Aorta (tissue), 5 donors: ENCODE data around the gene TRIP11. TPM values are rescaled to one million over a fixed set of nuclear protein-coding genes. Genes with fewer than 3 reads are reported as not detected.

Experiments used
- ATAC-seq: fragments of 200-7000 bp; cut with Tn5 transposase; one replicate; pipeline ENCODE4 v1.9.1; 2022; ENCODE audit warnings: moderate library complexity; ENCODE audit not compliant: low FRiP score
- DNase-seq, 2 donors: peaks; one replicate each; pipeline ENCODE4 v3.0.0-alpha.2; 2020
- H3K27ac ChIP-seq, 2 donors: one replicate each; pipeline ENCODE4 v1.5.1; 2013; ENCODE audit warnings: low read length in 2 of 2, mild to moderate bottlenecking in 2 of 2, moderate library complexity in 2 of 2, control low read depth in 1 of 2, inconsistent platforms in 1 of 2, low read depth in 1 of 2
- H3K27me3 ChIP-seq, 2 donors: one replicate each; pipeline ENCODE4 v1.6.1; 2013; ENCODE audit warnings: control low read depth in 1 of 2, low read length in 1 of 2, mild to moderate bottlenecking in 1 of 2, moderate library complexity in 1 of 2; ENCODE audit not compliant: insufficient read depth in 2 of 2, control insufficient read depth in 1 of 2
- H3K36me3 ChIP-seq, 2 donors: one replicate each; pipeline ENCODE4 v1.6.1; 2013; ENCODE audit warnings: control low read depth in 1 of 2, low read length in 1 of 2, mild to moderate bottlenecking in 1 of 2; ENCODE audit not compliant: insufficient read depth in 2 of 2, control insufficient read depth in 1 of 2
- H3K4me1 ChIP-seq, 2 donors: one replicate each; pipeline ENCODE4 v1.6.1; 2013; ENCODE audit warnings: low read length in 2 of 2, control low read depth in 1 of 2, mild to moderate bottlenecking in 1 of 2, moderate library complexity in 1 of 2; ENCODE audit not compliant: insufficient read depth in 2 of 2, control insufficient read depth in 1 of 2
- H3K4me3 ChIP-seq, 2 donors: one replicate each; pipeline ENCODE4 v1.5.1; 2013; ENCODE audit warnings: low read length in 2 of 2, control low read depth in 1 of 2, mild to moderate bottlenecking in 1 of 2
- H3K9me3 ChIP-seq: one replicate; pipeline ENCODE4 v1.6.1; 2013; ENCODE audit warnings: mild to moderate bottlenecking, low read length; ENCODE audit not compliant: control insufficient read depth
- WGBS, 2 donors: extraction: QIAGEN DNeasy Blood & Tissue Kit; methylation state at CpG; one replicate each; pipeline ENCODE4 v1.1.7; 2013; 5-methylcytosine and 5-hydroxymethylcytosine counted together
- intact Hi-C, 2 donors: fragments of 100-400 bp; cut with DNase I; formaldehyde crosslinking; loops; one replicate each; pipeline versions ENCODE4 v1.14.2 to v1.15.0; 2022
- polyA plus RNA-seq, 2 donors: library from polyadenylated mRNA; stranded (reverse); fragments of 200-250 nt; gene quantifications; one replicate each; pipeline ENCODE4 v1.2.3, GENCODE V29; 2013
- total RNA-seq, 2 donors: library from RNA; stranded (reverse); fragmentation: NEBNext Ultra II Directional; extraction: Animal tissue kit (Norgen Biotek cat#: 25700); gene quantifications; one replicate each; pipeline ENCODE4 v1.2.1, GENCODE V29; 2021
- donor health status: healthy with polysubstance abuse.
- donor health status: Bipolar disorder and iron deficiency.
- donor health status: DM: no; HTN: no; CAD: no.
- donor health status: DM: no; HTN: no; CAD: no.
- donor health status: DM: yes; HTN: yes; CAD: no.

TRIP11 gene
- total and polyA plus RNA-seq, 4 donors: 8.4 to 75.4 (median 36.2) TPM

DNA sequence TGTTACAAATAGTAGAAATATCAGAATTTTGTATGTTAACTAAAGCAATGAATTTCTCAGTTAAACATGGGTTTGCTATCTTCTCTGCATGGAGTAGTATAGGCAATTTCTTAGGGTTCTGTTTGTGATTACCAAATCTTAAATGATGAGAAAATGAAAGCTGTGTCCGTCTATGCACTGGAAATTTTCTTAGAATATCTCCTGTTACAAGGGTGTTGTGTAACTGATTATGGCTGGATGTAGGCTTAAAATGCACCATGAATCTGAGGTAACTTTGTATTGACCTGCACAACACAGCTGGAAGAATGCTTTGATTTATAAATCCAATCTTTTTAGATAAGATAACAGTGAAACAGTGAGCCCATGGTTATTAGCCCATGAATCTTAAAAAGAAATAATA, 17.8 kb downstream of the TRIP11 start:
- no peaks in the 10 kb centered on the region for H3K27me3 ChIP-seq
- intact Hi-C loops: no loop called here
- H3K4me1 ChIP-seq: no peaks in the 10 kb centered on the region
- DNase-seq: no peak
- peaks cover 0 to 2% of the 10 kb centered on the region in 2 donors for H3K36me3 ChIP-seq
- ATAC-seq: no peak
- no peak overlapping the region for H3K27ac ChIP-seq
- WGBS, 2 donors: 55 to 64% methylated on average over 1 of the region's 1 CpG
- no peaks in the 10 kb centered on the region for H3K9me3 ChIP-seq
- no peak overlapping the region for H3K4me3 ChIP-seq

DNA sequence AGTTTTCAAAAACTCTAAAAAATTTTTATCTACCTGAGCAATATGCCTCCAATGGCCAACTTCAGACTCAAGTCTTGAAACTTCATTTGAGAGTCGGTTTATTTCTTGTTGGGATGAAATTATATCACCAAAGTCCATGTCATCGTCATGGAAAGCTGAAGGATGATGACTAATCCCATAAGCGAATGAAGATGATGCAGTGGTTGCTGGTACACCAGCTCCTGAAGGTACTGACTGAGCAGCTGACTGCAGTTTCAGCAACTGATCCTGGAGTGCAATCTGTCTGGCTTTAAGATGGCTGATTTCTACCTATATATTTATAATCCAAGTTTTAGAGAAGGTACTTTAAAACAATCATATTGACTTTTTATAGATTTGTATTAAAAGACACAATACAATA, 18.3 kb downstream of the TRIP11 start:
- Histone ChIP-seq H3K27ac (no peak overlapping the region), H3K4me3 (no peak overlapping the region), H3K36me3 (peaks cover 0 to 2% of the 10 kb centered on the region in 2 donors), H3K9me3 (no peaks in the 10 kb centered on the region), H3K27me3 (no peaks in the 10 kb centered on the region), H3K4me1 (no peaks in the 10 kb centered on the region)
- DNase-seq (no peak), ATAC-seq (no peak)
- intact Hi-C loops: no loop called here
- WGBS, 2 donors: 96 to 98% methylated on average over 3 of the region's 3 CpGs

- no peaks in the 10 kb centered on the region for H3K4me1 ChIP-seq
- intact Hi-C loops: no loop called here
- DNase-seq: no peak
- no peaks in the 10 kb centered on the region for H3K9me3 ChIP-seq
- no peak for ATAC-seq
- H3K27ac ChIP-seq: no peak overlapping the region
- H3K36me3 ChIP-seq: peaks cover 3 to 4% of the 10 kb centered on the region in 2 donors
- no peak overlapping the region for H3K4me3 ChIP-seq
- no peaks in the 10 kb centered on the region for H3K27me3 ChIP-seq
Observed at GRCh38 chr14:92014040-92014439, 25.8 kb downstream of the TRIP11 start.

DNA sequence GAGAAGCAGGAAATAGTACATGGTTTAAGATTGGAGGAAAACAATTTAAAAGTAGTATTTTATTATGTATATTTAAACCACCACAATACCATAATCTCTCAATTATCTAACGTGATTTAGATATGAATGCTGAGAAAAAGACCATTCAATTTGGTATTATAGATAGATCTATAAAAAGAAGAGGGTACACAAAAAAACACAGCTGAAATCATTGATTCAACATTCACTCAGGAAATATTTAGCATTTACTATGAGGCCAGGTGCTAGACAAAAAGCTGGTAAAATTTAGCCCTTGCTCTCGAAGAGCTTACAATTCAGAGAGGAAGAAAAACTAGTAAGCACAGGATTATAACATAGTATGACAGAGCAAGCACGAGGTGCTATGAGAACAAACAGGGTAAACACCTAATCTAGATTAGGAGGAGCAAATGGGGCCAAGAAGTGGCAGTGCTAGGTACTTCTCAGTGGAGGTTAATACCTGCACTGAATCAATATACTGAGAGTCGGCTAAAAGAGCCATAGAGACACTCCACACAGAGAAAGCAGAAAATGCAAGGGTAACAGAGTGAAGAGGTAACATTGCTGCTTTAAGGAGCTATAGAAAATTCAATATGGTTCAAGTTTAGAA, 27.6 kb downstream of the TRIP11 start:
- 79 to 83% methylated on average over 4 of the region's 4 CpGs for WGBS, 2 donors
- peaks cover 3 to 4% of the 10 kb centered on the region in 2 donors for H3K36me3 ChIP-seq
- intact Hi-C loops: no loop called here

GRCh38 chr14:92010644-92011043, 29.2 kb downstream of the TRIP11 start:
- DNase-seq (no peak), ATAC-seq (no peak)
- 96 to 98% methylated on average over 3 of the region's 3 CpGs for WGBS, 2 donors
- Histone ChIP-seq H3K27me3 (no peaks in the 10 kb centered on the region), H3K36me3 (peaks cover 3 to 4% of the 10 kb centered on the region in 2 donors), H3K4me3 (no peak overlapping the region), H3K27ac (no peak overlapping the region), H3K4me1 (no peaks in the 10 kb centered on the region), H3K9me3 (no peaks in the 10 kb centered on the region)
- intact Hi-C loops: no loop called here

More for the DNA sequence above, 27.6 kb downstream of the TRIP11 start:
- DNase-seq: no peak
- ATAC-seq: no peak
- H3K4me3 ChIP-seq: no peak overlapping the region
- H3K4me1 ChIP-seq: no peaks in the 10 kb centered on the region
- H3K27me3 ChIP-seq: no peaks in the 10 kb centered on the region
- H3K9me3 ChIP-seq: no peaks in the 10 kb centered on the region
- H3K27ac ChIP-seq: no peak overlapping the region

GRCh38 chr14:92009604-92010003, 30.3 kb downstream of the TRIP11 start:
- Histone ChIP-seq H3K4me1 (no peaks in the 10 kb centered on the region), H3K36me3 (peaks cover 3 to 4% of the 10 kb centered on the region in 2 donors), H3K4me3 (no peak overlapping the region), H3K9me3 (no peaks in the 10 kb centered on the region), H3K27ac (no peak overlapping the region), H3K27me3 (no peaks in the 10 kb centered on the region)
- intact Hi-C loops: no loop called here
- 48 to 56% methylated on average over 1 of the region's 1 CpG for WGBS, 2 donors
- DNase-seq: no peak
- ATAC-seq: no peak

DNA sequence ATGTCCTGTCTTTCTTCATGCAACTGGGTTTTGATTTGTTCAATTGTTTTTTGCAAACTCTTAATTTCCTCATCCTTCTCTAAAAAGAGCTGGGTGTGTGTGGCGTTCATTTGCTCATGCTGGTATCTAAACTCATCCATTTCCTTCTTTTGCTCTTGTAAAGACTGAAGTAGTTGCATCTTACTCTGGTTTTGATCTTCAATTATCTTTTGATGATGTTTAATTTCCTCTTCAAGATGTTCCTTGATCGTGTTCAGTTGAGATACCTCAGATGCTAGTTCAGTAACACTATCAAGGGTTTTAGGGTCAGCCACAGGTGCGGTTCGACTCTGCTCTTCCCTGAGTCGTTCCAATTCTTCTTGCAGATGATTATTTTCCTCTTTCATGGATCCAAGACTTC, 34.8 kb downstream of the TRIP11 start:
- Histone ChIP-seq H3K4me3 (no peak overlapping the region), H3K4me1 (no peaks in the 10 kb centered on the region), H3K27me3 (no peaks in the 10 kb centered on the region), H3K9me3 (no peaks in the 10 kb centered on the region), H3K36me3 (peaks cover 0 to 3% of the 10 kb centered on the region in 2 donors), H3K27ac (no peak overlapping the region)
- ATAC-seq (no peak), DNase-seq (no peak)
- WGBS, 2 donors: 96 to 99% methylated on average over 5 of the region's 5 CpGs
- intact Hi-C loops: no loop called here

GRCh38 chr14:92004062-92004461, 35.8 kb downstream of the TRIP11 start:
- H3K36me3 ChIP-seq: peaks cover 0 to 3% of the 10 kb centered on the region in 2 donors
- no peak for ATAC-seq
- 91 to 96% methylated on average over 2 of the region's 2 CpGs for WGBS, 2 donors

More at GRCh38 chr14:92004062-92004461, 35.8 kb downstream of the TRIP11 start:
- no peak for DNase-seq
- no peaks in the 10 kb centered on the region for H3K27me3 ChIP-seq
- no peaks in the 10 kb centered on the region for H3K4me1 ChIP-seq
- H3K27ac ChIP-seq: no peak overlapping the region
- no peaks in the 10 kb centered on the region for H3K9me3 ChIP-seq
- H3K4me3 ChIP-seq: no peak overlapping the region
- intact Hi-C loops: no loop called here
